Measurements from ENCODE around the gene CDH13. TPM values are rescaled to one million over a fixed set of nuclear protein-coding genes. Genes with fewer than 3 reads are reported as not detected.

CDH13 gene
- total and polyA plus RNA-seq, 2 of the 8 experiments (the other 6 are each of a cell fraction or from before 2014, with no cell fraction given): 2.3 to 2.4 TPM

- Histone ChIP-seq H3K27ac (ENCODE audit: low read depth, low read length) (no peak overlapping the region), H3K9me3 (ENCODE audit: insufficient read depth in 2 of 2, low read depth in 1 of 2, low read length in 1 of 2) (0 out of 4 replicates have a peak, but pooled peaks cover 0 to 3% of the 10 kb centered on the region in 2 experiments), H2AFZ (ENCODE audit: low read length) (no peak overlapping the region), H3K79me1 (ENCODE audit: low read depth, low read length) (no peaks in the 10 kb centered on the region), H4K20me1 (replicated peaks in 1 of 2; ENCODE audit: control insufficient read depth in 1 of 2, insufficient read depth in 2 of 2, low read length in 2 of 2) (no peaks in the 10 kb centered on the region), H3K4me2 (ENCODE audit: insufficient read depth in 1 of 2, low read depth in 2 of 2, low read length in 2 of 2) (no peak overlapping the region), H3K9ac (replicated peaks in 1 of 4; ENCODE audit: extremely low read depth in 1 of 4, low read depth in 3 of 4, low read length in 3 of 4) (no peak overlapping the region), H2BK20ac (ENCODE audit: low read length) (no peak overlapping the region), H3K4me3 (ENCODE audit: extremely low read depth in 1 of 4, insufficient read depth in 2 of 4, low read depth in 3 of 4, low read length in 4 of 4) (no peak overlapping the region), H3K56ac (replicated peaks; ENCODE audit: insufficient read length, low read depth, low read length) (no peak overlapping the region), H3K18ac (ENCODE audit: extremely low read depth, low read length) (no peak overlapping the region), H3K4me1 (replicated peaks in 1 of 4; ENCODE audit: control insufficient read depth in 3 of 4, insufficient read depth in 4 of 4, low read length in 3 of 4) (no peaks in the 10 kb centered on the region), H3K79me2 (ENCODE audit: control insufficient read depth in 1 of 2, insufficient read depth in 2 of 2, low read length in 2 of 2) (no peaks in the 10 kb centered on the region), H3K23ac (ENCODE audit: insufficient read length) (no peak overlapping the region), H2AK5ac (ENCODE audit: low read depth, low read length) (no peak overlapping the region), H2BK15ac (ENCODE audit: low read length) (no peak overlapping the region), H2BK120ac (replicated peaks; ENCODE audit: low read depth, low read length) (no peak overlapping the region), H4K8ac (ENCODE audit: extremely low read depth, insufficient read depth, low read length) (no peak overlapping the region), H3K14ac (ENCODE audit: insufficient read length) (no peak overlapping the region), H3K36me3 (ENCODE audit: control insufficient read depth in 2 of 4, insufficient read depth in 4 of 4, low read length in 3 of 4) (no peaks in the 10 kb centered on the region), H4K5ac (ENCODE audit: insufficient read length, low read depth, low read length) (no peak overlapping the region), H3K4ac (replicated peaks; ENCODE audit: insufficient read length, low read depth, low read length) (no peak overlapping the region), H2BK5ac (ENCODE audit: low read depth, low read length) (no peak overlapping the region), H3K23me2 (ENCODE audit: low read depth, low read length) (no peaks in the 10 kb centered on the region), H3K27me3 (replicated peaks in 1 of 4; ENCODE audit: control insufficient read depth in 3 of 4, extremely low read depth in 1 of 4, insufficient read depth in 3 of 4, low read length in 3 of 4) (no peaks in the 10 kb centered on the region), H2BK12ac (ENCODE audit: low read depth, low read length) (no peak overlapping the region), H4K91ac (replicated peaks; ENCODE audit: insufficient read length, low read length) (no peak overlapping the region)
- ChIA-PET CTCF (ENCODE audit: partially characterized antibody) (no interaction called here), POLR2A (ENCODE audit: partially characterized antibody) (no interaction called here)
- FAIRE-seq (no peak), DNase-seq (ENCODE audit: low read depth in 1 of 2, low spot score in 2 of 2) (no peak)
- TF ChIP-seq RXRA (IDR thresholded peaks at IDR 0.05; ENCODE audit: insufficient read depth, low read depth, low read length): no peak
- no peak for TF ChIP-seq NRF1 (IDR thresholded peaks at IDR 0.05; ENCODE audit: low read depth, low read length)
- TF ChIP-seq CHD1 (IDR thresholded peaks at IDR 0.05; ENCODE audit: low read depth, low read length): no peak
- TF ChIP-seq, protein P1, sequence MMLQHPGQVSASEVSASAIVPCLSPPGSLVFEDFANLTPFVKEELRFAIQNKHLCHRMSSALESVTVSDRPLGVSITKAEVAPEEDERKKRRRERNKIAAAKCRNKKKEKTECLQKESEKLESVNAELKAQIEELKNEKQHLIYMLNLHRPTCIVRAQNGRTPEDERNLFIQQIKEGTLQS (IDR thresholded peaks at IDR 0.05; ENCODE audit: insufficient read depth, low read depth, low read length): no peak
- TF ChIP-seq SIRT6 (IDR thresholded peaks at IDR 0.05; ENCODE audit: low read length): no peak
- TF ChIP-seq TBP (IDR thresholded peaks at IDR 0.05; ENCODE audit: low read depth, low read length): no peak
- no peak for TF ChIP-seq CREB1 (IDR thresholded peaks at IDR 0.05)
- no peak for TF ChIP-seq RBBP5 (IDR thresholded peaks at IDR 0.05; ENCODE audit: borderline replicate concordance, low read depth, low read length)
- no peak for TF ChIP-seq BACH1 (IDR thresholded peaks at IDR 0.05; ENCODE audit: low read length)
- TF ChIP-seq, protein P2, sequence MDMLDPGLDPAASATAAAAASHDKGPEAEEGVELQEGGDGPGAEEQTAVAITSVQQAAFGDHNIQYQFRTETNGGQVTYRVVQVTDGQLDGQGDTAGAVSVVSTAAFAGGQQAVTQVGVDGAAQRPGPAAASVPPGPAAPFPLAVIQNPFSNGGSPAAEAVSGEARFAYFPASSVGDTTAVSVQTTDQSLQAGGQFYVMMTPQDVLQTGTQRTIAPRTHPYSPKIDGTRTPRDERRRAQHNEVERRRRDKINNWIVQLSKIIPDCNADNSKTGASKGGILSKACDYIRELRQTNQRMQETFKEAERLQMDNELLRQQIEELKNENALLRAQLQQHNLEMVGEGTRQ (IDR thresholded peaks at IDR 0.05; ENCODE audit: low read length): no peak
- no peak for TF ChIP-seq KDM1A (IDR thresholded peaks at IDR 0.05; ENCODE audit: borderline replicate concordance, low read length)
- no peak for TF ChIP-seq TEAD4 (IDR thresholded peaks at IDR 0.05; ENCODE audit: low read depth, low read length)
- no peak for TF ChIP-seq RFX5 (IDR thresholded peaks at IDR 0.05; ENCODE audit: borderline replicate concordance, low read depth, low read length)
- no peak for TF ChIP-seq SP2 (IDR thresholded peaks at IDR 0.05; ENCODE audit: low read length)
- TF ChIP-seq MAX (IDR thresholded peaks at IDR 0.05): no peak
- TF ChIP-seq POLR2A (IDR thresholded peaks at IDR 0.05; ENCODE audit: control extremely low read depth in 1 of 2, low read depth in 2 of 2, low read length in 2 of 2): no peak
These were observed 419.0 kb downstream of the CDH13 start for GRCh38 chr16:83045790-83046189.
